Left forelimb (tissue), 1 donor: ENCODE measurements around the gene PDGFRB.

ENCODE experiments used
- DNase-seq: peaks from one replicate; pipeline ENCODE4 v3.0.0-alpha.2; 2018; ENCODE audit warnings: low spot score

PDGFRB gene

DNA sequence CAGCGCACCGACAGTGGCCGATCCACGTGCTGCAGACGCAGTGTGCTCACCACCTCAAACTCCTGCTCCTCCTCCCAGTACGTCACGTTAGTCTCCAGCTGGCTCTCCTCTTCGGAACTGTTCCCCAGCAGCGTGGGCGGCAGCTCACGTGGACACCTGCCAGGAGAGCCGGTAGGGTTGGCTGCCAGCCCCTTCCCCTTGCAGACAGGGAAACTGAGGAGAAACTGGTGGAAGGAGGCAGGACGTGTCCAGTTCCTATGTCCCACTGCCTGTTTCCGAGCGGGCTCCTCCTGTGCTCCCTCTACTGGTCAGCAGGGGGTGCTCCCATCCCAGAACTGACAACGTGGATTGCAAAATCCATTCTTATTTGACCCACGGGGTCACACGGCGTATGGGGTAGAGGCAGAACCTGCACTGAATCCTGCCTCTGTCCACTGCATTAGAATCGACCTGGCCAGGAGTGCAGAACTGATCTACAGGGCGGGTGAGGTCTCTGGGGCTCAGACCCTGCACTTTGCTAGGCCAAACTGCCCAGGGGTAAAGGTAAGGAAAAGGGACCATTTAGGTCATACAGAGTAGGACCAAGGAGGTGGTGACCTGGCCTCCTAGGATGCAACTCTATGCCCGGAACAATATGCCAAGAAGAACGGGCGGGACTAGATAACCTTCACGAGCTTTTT, 25.7 kb downstream of the PDGFRB start:
- DNase-seq, result peak; percentile 81

DNA sequence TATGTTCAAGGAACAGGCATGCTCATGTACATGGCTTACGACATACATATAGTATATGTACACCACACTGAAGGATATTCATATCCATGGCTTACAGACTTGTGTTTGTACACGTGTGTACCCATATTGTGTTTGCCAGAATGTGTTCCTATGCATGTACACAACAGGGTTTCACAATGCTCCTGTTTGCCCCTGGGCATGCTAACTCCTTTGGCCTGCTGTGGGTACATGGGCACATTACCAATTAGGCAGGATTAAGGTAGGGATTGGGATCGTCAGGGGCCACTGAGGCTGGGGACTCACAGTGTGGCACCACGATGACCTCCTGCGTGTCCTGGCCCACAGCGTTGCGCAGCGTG, 26.2 kb downstream of the PDGFRB start:
- no peak for DNase-seq

DNA sequence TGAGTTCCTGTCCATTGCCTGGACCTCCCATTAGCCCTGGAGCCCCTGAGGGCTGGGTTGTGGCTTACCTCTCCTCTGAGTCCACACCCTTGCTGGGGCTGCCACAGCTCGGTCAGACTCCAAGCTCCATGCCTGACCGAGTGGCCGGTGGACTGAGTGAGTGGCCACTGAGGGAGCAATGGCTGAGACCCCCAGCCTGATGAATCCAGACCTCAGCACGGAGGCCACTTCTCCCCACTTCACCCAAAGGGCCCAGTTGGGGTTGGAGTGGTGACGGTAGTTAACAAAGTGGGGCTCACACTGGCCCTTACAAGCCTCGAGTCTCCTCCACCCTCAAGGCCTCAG, 28.8 kb downstream of the PDGFRB start:
- DNase-seq, result no peak

DNA sequence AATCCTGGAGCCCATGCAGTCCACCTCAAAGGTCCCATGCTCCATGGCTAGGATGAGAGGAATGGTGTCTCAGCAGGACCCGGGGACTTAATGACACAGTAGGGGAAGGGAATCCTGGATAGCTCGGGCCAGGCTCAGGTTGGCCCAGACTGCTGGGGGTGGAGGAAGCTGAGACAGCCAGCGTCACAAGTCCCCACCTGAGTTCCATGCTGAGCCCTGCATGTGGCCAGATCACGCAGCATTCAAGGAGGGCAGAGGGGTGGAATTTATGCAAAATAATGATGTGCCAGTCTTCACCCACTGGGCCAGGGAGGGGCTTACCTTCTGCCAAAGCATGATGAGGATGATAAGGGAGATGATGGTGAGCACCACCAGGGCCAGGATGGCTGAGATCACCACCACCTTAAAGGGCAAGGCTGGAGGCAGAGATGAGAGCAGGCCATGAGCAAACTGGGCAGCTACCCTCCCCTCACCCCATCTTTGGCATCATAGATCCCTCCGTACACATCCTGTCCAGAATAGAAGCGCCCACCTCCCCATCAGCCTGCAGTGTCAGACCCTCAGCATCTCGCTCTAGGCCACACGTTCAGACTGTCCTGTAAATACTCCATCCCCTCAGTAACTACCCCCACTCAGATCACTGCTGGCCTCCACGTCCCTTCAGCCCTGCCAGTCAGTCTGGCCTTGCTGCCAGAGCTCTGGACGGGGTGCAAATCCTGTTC, 29.3 kb downstream of the PDGFRB start:
- DNase-seq, result no peak

DNA sequence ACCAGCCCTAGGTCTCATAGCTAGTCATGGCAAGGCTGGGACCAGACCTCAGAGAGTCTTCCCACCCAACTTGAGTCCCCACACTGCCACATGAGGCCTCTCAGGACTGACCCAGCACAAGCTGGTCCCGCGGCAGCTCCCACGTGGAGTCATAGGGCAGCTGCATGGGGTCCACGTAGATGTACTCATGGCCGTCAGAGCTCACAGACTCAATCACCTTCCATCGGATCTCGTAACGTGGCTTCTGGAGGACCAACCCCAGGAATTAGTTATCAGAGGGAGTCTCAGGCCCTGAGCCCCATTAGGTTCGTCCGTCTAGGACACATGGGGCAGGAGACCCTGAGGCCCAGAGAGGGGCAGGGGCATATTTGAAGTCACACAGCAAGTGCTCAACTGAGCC, 30.3 kb downstream of the PDGFRB start:
- no peak for DNase-seq

- no peak for DNase-seq
Measured at GRCh38 chr5:150124596-150124995, 31.0 kb downstream of the PDGFRB start.

DNA sequence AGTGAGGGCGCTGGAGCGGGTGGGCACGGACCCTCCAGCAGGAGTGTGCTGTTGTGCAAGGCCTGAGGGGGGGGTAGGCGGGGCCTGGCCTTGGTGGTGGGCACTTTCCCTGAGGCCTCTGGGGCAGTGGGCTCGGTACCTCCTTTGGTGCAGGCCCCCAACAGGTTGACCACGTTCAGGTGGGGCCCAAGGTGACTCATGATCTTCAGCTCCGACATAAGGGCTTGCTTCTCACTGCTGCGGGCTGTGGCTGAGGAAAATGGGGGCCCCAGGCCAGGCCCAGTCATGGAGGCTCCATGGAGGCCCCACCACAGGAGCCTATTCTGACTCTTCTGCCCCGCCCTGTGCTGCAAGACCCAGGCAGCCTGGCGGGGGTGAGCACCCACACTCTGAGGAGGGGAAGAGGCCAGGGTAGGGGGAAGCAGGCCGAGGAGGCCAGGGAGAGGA, 31.5 kb downstream of the PDGFRB start:
- DNase-seq, result no peak

DNA sequence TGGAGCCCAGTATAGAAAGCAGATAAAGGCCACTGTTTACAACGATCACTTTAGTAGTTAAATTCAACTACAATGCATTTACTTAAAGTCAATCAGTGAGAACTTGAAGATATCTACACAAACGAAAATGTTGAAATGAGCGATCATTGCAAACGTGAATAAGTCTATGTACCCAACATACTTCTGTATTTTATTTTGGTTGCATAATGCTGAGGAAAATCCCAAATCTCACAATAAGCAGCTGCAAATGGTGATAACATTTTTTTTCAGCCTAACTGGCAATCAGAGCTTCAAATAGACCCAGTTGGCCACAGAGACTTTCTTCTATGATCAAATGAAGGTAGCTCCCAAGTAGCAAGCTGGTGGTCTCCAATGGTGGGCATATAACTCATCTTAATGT, 32.1 kb downstream of the PDGFRB start:
- no peak for DNase-seq

DNA sequence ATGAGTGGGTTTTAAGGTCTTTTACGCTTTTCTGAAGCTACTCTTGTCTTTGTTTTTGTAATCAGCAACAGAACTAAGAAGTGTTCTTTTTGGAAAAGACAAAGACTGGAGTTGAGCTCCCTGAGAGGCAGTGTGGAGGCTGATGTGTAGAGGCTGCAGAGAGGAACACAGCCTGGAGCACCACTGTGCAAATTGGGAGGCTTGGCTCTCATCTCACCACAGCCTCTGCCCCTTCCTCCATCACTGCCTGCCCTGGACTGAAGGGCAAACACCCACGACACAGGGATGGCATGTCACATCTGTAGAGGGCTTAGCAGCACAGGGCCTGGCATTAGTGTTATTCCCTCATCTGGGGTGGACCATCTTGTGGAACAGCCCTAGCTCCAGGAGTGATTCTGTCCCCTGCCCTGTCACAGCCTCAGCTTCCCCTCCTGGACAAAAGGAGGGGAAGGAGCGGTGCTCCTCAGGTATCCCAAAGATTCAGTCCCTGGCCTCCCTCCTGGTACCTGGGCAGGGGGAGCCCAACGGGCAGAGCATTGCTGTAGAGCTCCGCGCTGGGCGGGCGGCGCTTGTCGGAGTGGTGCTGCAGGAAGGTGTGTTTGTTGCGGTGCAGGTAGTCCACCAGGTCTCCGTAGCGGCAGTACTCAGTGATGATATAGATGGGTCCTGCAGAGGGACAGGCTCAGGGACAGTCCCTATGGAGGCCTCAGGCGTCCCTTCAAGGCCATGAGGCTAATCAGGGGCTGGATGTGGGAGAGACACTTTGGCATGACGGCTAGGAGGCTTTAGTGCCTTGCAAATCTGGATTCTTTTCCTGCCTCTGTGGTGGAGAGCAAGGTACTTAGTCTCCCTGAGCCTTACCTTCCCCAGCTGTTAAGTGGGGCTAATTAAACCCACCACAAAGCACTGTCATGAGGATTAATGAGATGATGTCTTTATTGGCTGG, 32.8 kb downstream of the PDGFRB start:
- DNase-seq, result no peak

DNA sequence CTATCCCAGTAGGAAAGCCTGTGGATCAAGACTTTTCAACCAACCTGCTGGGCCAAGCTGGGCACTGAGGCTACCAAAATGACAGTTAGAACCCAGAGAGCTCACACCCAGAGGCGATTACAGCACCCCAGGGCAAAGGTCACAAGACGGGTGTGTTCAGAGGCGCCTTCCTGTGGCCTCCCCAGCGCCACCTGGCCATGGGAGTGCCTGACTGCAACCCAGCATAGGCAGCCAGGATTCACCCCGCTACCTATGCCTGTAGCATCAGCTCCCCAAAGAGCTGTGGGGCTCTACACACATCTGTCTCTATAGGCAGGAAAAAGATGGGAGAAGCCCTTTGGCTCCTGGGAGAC, 33.5 kb downstream of the PDGFRB start:
- no peak for DNase-seq

DNA sequence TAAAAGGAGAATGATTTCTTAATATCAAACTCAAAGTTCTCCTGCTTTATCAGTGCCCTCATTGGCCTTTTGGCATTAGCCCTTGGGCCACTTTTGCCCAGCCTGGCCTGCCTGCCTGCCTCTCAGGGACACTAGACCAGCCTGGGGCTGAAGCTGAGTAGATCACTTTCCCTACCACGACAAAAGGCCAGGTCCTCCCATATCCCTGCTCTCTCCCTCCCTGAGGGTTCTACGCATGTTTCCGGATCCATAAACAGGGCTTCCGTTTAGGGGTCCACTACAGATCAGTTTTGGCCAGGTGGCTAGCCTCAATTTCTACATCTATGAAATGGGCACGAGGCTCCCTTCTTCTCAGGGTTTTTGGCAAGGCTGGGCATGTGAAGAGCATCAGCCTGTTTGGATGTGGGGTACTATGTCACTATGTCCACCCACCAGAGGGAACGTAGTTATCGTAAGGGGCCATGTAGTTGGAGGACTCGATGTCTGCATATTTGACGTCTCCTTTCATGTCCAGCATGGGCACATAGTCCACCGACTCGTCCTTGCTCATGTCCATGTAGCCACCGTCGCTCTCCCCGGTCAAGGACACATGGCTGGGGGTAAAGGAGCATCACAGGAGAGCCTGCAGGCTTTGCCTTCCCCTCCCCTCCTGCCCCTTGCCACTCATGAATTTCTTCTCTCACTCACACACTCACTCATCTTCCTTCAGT, 34.0 kb downstream of the PDGFRB start:
- DNase-seq, result no peak

DNA sequence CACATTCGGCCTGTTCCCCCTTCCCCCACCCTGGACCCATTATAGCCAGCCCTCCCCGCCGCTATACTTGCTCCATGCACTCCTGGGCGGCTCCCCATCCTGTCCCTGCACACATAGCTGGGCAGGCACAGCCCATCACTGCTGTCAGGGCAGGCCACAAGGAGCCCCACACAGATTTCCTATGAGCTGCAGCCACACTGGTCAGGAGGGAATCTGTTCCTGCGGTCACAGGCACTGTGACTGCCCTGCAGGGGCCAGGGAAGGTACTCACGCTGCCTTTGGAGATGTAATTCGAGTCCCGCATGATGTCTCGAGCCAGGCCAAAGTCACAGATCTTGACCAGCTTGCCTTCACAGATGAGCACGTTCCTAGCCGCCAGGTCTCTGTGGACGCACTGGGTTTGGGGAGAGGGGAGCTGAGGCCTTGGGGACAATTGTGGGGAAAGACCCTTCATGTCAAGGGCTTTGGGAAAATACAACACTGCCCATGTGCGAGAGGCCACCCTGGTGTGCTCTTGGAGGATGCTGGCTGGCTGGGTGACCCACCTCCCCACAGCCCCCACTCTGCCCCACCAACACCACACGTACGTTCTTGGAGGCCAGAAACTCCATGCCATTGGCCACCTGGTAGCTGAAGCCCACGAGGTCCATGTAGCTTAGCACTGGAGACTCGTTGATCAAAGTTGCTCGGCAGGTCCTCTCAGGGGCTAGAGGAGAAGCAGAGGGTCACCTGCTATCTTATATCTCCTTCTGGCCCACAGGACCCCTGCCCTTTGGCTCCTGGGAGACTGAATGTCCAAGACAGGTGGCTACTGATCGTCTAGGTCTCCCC, 34.8 kb downstream of the PDGFRB start:
- no peak for DNase-seq

DNA sequence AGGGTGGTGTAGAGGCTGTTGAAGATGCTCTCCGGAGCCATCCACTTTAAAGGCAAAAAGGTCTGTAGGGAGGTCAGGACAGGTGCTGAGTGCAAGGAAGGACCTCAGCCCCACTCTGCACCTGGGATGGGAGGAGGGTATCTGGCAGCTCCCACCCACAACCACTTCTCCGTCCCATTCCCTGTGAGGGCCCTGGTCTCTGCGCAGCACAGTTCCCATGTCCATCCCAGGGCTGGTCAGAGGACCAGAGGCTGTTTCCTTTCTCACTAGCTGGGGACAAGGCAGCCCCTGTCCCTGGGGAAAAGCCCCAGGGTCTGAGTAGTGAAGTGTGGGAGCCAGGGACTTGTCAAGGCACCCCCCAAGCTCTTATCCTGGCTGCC, 35.6 kb downstream of the PDGFRB start:
- peak; percentile 42 for DNase-seq

DNA sequence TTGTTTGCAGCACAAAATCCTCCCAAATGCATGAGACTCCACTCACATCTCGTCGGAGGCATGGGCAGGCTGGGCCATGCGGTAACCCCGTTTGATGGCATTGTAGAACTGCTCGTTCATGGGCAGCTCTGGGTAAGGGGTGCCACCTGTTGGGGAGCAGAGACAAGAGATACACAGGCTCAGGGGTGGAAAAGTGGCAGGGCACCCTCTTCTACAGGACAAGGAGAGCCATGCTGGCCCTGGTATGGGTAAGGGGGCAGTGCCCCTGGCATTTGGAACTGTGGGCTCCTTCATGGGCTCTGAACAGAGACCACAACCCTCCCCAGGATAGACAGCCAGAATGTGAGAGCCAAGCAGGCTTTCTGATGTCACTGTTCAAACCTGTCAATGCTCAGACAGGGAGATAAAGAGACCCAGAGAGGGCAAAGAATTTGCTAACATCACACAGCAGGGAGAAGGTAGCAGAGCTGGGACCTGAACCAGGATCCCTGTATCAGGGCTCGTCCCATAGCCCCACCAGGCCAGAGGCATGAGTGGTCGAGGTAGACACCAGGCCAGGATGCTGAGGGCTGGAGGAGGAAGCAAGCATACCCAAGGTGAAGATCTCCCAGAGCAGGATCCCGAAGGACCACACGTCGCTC, 36.1 kb downstream of the PDGFRB start:
- peak; percentile 44 for DNase-seq

GRCh38 chr5:150118561-150119229, 37.0 kb downstream of the PDGFRB start:
- no peak for DNase-seq

DNA sequence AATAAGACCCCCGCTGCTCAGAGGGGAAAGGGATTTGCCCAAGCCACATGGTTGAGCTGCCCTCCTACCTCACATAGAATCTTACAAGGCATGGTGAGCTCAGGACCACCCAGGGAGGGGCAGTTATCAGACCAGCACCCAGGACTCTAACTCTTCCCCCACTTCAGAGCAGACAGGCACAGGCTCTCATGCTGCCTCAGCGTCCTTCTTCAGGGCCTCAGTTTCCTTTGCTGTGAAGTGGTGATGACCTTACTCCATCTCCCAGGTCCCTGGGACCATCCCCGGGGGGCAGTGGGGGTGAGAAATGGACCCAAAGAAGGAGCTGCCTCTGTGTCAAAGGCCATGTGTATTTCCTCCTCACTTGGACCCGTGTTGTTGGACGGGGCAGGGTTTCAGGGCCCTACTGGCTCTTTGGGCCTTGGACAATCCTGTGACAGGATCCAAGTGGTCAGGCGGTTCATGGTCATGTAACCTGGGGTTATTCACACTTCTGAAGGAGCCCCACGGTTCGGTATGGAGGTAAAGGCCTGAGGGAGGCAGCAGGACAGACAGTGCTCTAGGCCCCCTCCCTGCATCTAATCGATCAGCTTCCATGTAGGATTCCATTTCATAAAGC, 37.6 kb downstream of the PDGFRB start:
- peak; percentile 53 for DNase-seq

DNA sequence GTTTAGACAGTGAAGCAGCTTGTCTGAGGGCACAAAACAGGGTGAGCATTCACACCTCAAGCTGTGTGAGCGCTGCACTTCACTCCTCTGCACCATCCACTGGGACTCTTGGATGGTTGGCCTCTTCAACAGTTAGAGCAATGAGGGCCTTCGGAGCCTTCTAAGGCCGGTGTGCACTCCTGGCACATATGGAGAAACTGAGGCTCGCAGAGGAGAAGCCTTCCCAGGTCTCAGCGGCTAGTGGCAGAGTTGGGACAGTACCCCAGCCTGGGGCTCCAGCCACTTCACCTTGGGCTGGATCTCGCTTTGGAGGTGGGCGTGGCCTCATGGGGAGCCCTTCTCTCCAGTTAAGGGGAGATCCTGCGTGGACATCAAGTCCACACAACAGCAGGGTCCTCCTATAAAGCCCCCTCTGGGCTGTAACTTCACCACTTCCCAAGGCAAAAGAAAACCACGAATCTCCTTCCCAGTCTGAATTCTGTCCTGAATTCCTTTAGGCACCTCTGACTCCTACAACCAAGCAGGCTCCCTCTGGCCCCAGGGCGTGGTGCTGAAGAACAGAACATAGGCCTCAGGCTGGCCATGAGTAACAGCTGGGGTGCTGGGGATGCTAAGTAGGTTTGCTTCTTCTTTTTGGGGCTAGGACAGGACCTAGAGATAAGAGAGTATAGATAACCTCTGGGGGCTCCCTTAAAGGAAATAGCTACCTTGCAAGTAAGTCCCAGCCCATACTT, 38.8 kb downstream of the PDGFRB start:
- no peak for DNase-seq

DNA sequence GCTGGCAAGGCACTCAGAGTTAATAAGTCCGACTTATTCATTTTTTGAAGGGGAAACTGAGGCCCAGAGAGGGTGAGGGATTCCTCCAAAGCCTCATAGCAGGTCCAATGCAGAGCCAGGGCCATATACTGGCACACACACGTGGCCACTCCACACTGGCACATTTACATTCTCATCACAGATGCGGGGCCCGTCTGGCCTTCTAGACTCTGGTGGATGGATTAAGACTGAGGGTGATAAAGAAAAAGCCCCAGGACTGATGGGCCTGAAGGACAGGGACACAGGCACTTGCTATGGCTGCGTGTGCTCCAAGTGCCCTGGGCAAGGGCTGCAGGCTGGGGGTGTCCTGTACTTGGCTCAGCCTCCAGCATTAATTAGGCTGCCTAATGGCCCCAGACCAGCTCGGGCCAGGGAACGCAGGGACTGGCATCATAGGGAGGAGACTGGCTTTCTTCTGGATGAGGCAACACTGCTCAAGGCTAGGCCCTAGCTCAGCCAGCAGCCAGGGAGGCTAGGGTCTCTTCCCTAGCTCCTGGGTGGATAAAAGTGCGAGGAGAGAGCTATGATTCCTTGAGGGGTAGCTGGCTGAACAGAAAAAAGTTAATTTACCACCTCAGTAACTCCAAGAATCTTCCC, 40.8 kb downstream of the PDGFRB start:
- no peak for DNase-seq
